GM12891 (cell line): ENCODE results near the gene MTCL1.

Experiments used
- PAX5 ChIP-seq: IDR thresholded peaks from 2 replicates; pipeline ENCODE4 v1.6.1; 2011; ENCODE audit warnings: low read length, moderate library complexity, mild to moderate bottlenecking; ENCODE audit not compliant: insufficient read depth, severe bottlenecking
- POLR2A ChIP-seq: IDR thresholded peaks from 2 replicates; pipeline ENCODE4 v1.6.1; 2011; ENCODE audit warnings: low read depth, low read length, control low read depth
- POLR2AphosphoS5 ChIP-seq: IDR thresholded peaks from 2 replicates; pipeline ENCODE4 v1.6.1; 2011; ENCODE audit warnings: low read depth, low read length, control low read depth
- POU2F2 ChIP-seq: IDR thresholded peaks from 2 replicates; pipeline ENCODE4 v1.6.1; 2011; ENCODE audit warnings: low read depth, mild to moderate bottlenecking, control low read depth, low read length, moderate library complexity
- SPI1 ChIP-seq: IDR thresholded peaks from 2 replicates; pipeline ENCODE4 v1.6.1; 2011; ENCODE audit warnings: low read depth, low read length, control low read depth
- TAF1 ChIP-seq: IDR thresholded peaks from 2 replicates; pipeline ENCODE4 v1.6.1; 2011; ENCODE audit warnings: low read depth, low read length, control low read depth

- TF ChIP-seq TAF1 (no peak), POLR2AphosphoS5 (no peak), POU2F2 (no peak), POLR2A (no peak), PAX5 (no peak), SPI1 (no peak)
Measured at GRCh38 chr18:8803957-8804356, 98.6 kb downstream of the MTCL1 start.
